ENCODE results near the gene CCDC85B.

DNA sequence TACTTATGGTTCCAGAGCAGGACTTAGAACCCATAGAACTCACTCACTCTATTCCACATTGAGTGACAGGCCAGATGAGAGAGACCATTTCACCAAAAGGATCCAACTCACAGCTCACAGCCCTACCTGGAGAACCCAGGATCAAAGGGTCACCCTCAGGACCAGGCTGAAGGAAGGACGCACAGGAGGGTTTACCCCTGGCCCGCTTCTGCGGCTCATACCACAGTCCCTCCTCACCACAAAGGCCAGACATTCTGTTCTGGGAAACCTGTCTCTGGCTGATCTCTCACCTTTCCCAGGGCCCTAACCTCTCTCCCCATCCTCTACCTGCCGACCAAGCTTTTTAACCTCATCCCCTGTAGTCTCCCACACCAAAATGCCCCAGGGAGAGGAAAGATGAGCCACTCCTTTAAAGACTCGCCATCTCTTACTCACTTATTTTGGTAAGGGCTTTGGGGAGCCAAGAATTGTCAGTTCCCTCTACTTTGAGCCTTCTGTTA is 5.1 kb downstream of the CCDC85B start:
- TF ChIP-seq, protein P1, sequence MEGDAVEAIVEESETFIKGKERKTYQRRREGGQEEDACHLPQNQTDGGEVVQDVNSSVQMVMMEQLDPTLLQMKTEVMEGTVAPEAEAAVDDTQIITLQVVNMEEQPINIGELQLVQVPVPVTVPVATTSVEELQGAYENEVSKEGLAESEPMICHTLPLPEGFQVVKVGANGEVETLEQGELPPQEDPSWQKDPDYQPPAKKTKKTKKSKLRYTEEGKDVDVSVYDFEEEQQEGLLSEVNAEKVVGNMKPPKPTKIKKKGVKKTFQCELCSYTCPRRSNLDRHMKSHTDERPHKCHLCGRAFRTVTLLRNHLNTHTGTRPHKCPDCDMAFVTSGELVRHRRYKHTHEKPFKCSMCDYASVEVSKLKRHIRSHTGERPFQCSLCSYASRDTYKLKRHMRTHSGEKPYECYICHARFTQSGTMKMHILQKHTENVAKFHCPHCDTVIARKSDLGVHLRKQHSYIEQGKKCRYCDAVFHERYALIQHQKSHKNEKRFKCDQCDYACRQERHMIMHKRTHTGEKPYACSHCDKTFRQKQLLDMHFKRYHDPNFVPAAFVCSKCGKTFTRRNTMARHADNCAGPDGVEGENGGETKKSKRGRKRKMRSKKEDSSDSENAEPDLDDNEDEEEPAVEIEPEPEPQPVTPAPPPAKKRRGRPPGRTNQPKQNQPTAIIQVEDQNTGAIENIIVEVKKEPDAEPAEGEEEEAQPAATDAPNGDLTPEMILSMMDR (IDR thresholded peaks at IDR 0.05; ENCODE audit: low read depth, low read length), result no peak
- no peak for TF ChIP-seq POLR2A (IDR thresholded peaks at IDR 0.05; ENCODE audit: extremely low read depth, insufficient read length)
- TF ChIP-seq, protein P2, sequence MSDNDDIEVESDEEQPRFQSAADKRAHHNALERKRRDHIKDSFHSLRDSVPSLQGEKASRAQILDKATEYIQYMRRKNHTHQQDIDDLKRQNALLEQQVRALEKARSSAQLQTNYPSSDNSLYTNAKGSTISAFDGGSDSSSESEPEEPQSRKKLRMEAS (IDR thresholded peaks at IDR 0.05; ENCODE audit: low read depth, low read length), result no peak
